Smooth muscle cell (in vitro differentiated cells): ENCODE results near the gene UBASH3B. TPM values are rescaled to one million over a fixed set of nuclear protein-coding genes. Genes with fewer than 3 reads are reported as not detected.
A peak's percentile ranks its signal among the peaks of the same experiment; 100 is the strongest.

Source experiments
- DNase-seq: peaks from one replicate; lab custom pipeline; 2025; ENCODE audit not compliant: unreplicated experiment; lab: John Stamatoyannopoulos, UW
- H2AFZ ChIP-seq: fragments of 200-600 bp; sonication (generic); 2 replicates; pipeline ENCODE4 v1.6.0; 2016; ENCODE audit warnings: antibody characterized with exemption, low read depth, mild to moderate bottlenecking
- H3F3A ChIP-seq: fragments of 200-600 bp; sonication (generic); 2 replicates; pipeline ENCODE4 v1.6.0; 2017; ENCODE audit warnings: antibody characterized with exemption, low read depth
- H3K27ac ChIP-seq: fragments of 200-600 bp; sonication (generic); 2 replicates; pipeline ENCODE4 v1.5.1; 2016; ENCODE audit warnings: low read depth, mild to moderate bottlenecking
- H3K27me3 ChIP-seq: fragments of 200-600 bp; sonication (generic); 2 replicates; pipeline ENCODE4 v1.6.1; 2016; ENCODE audit warnings: low read depth, mild to moderate bottlenecking
- H3K36me3 ChIP-seq: fragments of 200-600 bp; sonication (generic); 2 replicates; pipeline ENCODE4 v1.5.1; 2016; ENCODE audit warnings: low read depth
- H3K4me1 ChIP-seq: fragments of 200-600 bp; sonication (generic); 2 replicates; pipeline ENCODE4 v1.5.1; 2016; ENCODE audit warnings: low read depth
- H3K4me2 ChIP-seq: fragments of 200-600 bp; sonication (generic); 2 replicates; pipeline ENCODE4 v1.6.0; 2016; ENCODE audit warnings: mild to moderate bottlenecking
- H3K4me3 ChIP-seq: fragments of 200-600 bp; sonication (generic); 2 replicates; pipeline ENCODE4 v1.5.1; 2016; ENCODE audit warnings: mild to moderate bottlenecking
- H3K79me2 ChIP-seq: fragments of 200-600 bp; sonication (generic); 2 replicates; pipeline ENCODE4 v1.6.0; 2016; ENCODE audit warnings: low read depth, mild to moderate bottlenecking
- H3K9ac ChIP-seq: fragments of 200-600 bp; sonication (generic); 2 replicates; pipeline ENCODE4 v1.6.0; 2016; ENCODE audit warnings: low read depth
- H3K9me3 ChIP-seq: fragments of 200-600 bp; sonication (generic); replicated peaks from 2 replicates; pipeline ENCODE4 v1.5.1; 2016; ENCODE audit warnings: low read depth
- H4K20me1 ChIP-seq: fragments of 200-600 bp; sonication (generic); 2 replicates; pipeline ENCODE4 v1.6.0; 2016; ENCODE audit warnings: low read depth
- WGBS: methylation state at CpG from one replicate; pipeline ENCODE4 v1.1.7; 2016; ENCODE audit warnings: low lambda C conversion rate; 5-methylcytosine and 5-hydroxymethylcytosine counted together
- polyA plus RNA-seq: library from polyadenylated mRNA; unstranded; fragments of >200 nt; fragmentation: Nextera tagmentation; extraction: Ambion mirVana; gene quantifications from 2 replicates; pipeline ENCODE4 v1.2.1, GENCODE V29; 2016
- total RNA-seq: library from RNA; depleted of rRNA; stranded (reverse); fragments of >200 nt; gene quantifications from 2 replicates; pipeline ENCODE4 v1.2.3, GENCODE V29; 2014
- TF ChIP-seq, protein P1 (sequence below): fragments of 200-600 bp; sonication (generic); IDR thresholded peaks from 2 replicates; pipeline ENCODE4 v1.5.1; 2017; ENCODE audit warnings: borderline replicate concordance, mild to moderate bottlenecking, antibody characterized with exemption; ENCODE audit not compliant: insufficient read depth, poor library complexity, severe bottlenecking

Gene UBASH3B
- total and polyA plus RNA-seq, 2 experiments from 2014 or later, result 15.8 to 30.5 TPM

DNA sequence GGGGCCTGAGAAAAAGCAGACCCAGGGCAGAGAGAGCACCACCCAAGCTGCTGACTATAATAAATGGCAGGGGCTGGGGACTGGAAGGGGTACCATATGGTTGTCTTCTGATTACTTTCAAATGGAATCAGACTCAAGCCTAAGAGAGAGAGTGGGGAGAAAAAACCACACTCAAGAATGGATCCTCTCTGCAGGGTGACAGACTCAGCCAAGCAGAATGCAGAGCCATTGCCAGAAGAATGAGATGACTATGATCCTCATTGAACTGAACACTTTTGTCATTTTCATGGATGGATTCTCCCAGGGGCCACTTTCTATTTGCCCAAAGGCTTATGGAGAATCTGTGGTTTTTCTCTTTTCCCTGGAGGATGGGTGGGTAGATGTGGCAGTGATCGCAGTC, 8.7 kb downstream of the UBASH3B start:
- H3K36me3 ChIP-seq, result no peaks in the 10 kb centered on the region
- peaks cover 44% of the 10 kb centered on the region for H3K79me2 ChIP-seq
- WGBS, result 75% methylated on average over 1 of the region's 1 CpG
- H3K4me1 ChIP-seq, result no peaks in the 10 kb centered on the region
- H3K27me3 ChIP-seq, result no peaks in the 10 kb centered on the region
- no peak overlapping the region for H2AFZ ChIP-seq
- H3K9me3 ChIP-seq, result no peaks in the 10 kb centered on the region
- H4K20me1 ChIP-seq, result peaks cover 46% of the 10 kb centered on the region
- H3K4me3 ChIP-seq, result no peak overlapping the region
- no peak overlapping the region for H3K9ac ChIP-seq
- peaks cover 26% of the 10 kb centered on the region for H3F3A ChIP-seq
- DNase-seq, result no peak
- no peak overlapping the region for H3K27ac ChIP-seq
- TF ChIP-seq, protein P1, sequence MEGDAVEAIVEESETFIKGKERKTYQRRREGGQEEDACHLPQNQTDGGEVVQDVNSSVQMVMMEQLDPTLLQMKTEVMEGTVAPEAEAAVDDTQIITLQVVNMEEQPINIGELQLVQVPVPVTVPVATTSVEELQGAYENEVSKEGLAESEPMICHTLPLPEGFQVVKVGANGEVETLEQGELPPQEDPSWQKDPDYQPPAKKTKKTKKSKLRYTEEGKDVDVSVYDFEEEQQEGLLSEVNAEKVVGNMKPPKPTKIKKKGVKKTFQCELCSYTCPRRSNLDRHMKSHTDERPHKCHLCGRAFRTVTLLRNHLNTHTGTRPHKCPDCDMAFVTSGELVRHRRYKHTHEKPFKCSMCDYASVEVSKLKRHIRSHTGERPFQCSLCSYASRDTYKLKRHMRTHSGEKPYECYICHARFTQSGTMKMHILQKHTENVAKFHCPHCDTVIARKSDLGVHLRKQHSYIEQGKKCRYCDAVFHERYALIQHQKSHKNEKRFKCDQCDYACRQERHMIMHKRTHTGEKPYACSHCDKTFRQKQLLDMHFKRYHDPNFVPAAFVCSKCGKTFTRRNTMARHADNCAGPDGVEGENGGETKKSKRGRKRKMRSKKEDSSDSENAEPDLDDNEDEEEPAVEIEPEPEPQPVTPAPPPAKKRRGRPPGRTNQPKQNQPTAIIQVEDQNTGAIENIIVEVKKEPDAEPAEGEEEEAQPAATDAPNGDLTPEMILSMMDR, result no peak
- peak overlapping the region; percentile 29 for H3K4me2 ChIP-seq

DNA sequence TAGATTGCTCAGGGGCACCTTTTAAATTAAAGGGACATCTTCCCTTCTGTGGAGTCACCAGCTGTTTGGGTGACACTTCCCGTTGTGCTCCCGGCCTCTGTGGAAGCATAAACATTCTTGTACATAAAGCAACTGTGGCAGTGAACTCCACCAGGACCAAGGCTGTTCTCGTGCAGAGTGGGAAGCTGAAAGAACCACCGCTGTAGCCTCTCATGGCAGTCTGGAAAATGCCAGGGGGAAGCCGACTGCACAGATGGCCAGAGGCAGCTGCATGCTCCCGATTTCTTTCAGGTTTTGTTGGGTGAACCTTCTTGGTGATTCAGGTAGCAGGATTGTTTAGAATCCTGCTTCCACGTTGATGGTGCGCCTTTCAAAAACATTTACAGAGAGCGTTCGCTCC, 10.3 kb downstream of the UBASH3B start:
- Histone ChIP-seq H3K4me1 (no peaks in the 10 kb centered on the region), H4K20me1 (peaks cover 31% of the 10 kb centered on the region), H3F3A (peaks cover 17% of the 10 kb centered on the region), H3K9me3 (no peaks in the 10 kb centered on the region), H3K4me3 (no peak overlapping the region), H3K27me3 (no peaks in the 10 kb centered on the region), H3K27ac (peak overlapping the region; percentile 15), H3K9ac (no peak overlapping the region), H3K36me3 (no peaks in the 10 kb centered on the region), H3K79me2 (peaks cover 50% of the 10 kb centered on the region), H2AFZ (no peak overlapping the region), H3K4me2 (no peak overlapping the region)
- WGBS, result 43% methylated on average over 10 of the region's 10 CpGs
- TF ChIP-seq, protein P1, result no peak
- no peak for DNase-seq

DNA sequence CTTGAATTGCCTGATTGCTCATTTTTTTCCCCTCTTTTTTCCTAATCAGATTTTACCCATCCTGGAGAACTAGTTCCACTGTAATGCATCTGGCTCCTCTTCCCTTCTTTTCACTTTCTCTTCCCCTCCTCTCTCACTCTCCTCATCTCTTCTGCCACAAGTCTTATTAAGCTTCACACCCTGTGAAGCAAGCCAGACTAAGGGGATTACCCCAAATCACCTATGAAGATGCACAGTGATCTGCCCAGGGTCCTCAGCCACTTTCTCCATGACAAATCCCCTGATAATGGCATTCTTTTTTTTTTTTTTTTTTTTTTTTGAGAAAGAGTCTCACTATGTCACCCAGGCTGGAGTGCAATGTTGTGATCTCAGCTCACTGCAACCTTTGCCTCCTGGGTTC, 11.2 kb downstream of the UBASH3B start:
- no peaks in the 10 kb centered on the region for H3K9me3 ChIP-seq
- no peaks in the 10 kb centered on the region for H3K4me1 ChIP-seq
- H3K27ac ChIP-seq, result peak overlapping the region; percentile 15
- no peak overlapping the region for H3K4me2 ChIP-seq
- H3K36me3 ChIP-seq, result no peaks in the 10 kb centered on the region
- no peaks in the 10 kb centered on the region for H3K27me3 ChIP-seq
- H3K4me3 ChIP-seq, result no peak overlapping the region
- H3F3A ChIP-seq, result peaks cover 17% of the 10 kb centered on the region
- TF ChIP-seq, protein P1, result no peak
- H2AFZ ChIP-seq, result no peak overlapping the region
- H3K9ac ChIP-seq, result no peak overlapping the region
- peaks cover 31% of the 10 kb centered on the region for H4K20me1 ChIP-seq
- H3K79me2 ChIP-seq, result peaks cover 50% of the 10 kb centered on the region
- no peak for DNase-seq

DNA sequence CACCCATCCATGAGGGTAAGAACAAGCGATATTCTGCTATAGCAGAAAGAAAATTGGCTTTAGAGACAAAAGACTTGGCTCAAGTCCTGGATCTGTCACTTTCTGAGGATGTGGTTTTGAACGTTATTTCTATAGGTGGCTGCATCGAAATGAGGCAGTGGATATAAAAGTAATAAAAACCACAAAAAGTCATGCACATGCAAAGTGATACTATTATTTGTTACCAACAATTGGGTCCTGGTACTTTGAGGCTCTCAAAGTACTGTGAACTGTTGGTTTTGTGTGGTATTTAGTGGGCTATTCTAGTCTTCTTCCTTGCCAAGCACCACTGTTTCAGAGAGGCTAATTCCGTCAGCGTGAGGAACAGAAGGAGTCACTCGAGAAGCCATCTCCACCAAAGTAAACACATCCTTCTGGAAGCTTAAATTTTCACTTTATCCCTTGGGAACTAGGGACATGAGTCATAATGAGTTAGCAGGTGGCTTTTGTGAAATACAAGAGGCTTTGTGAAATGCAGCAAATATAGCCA, 13.1 kb downstream of the UBASH3B start:
- peaks cover 46% of the 10 kb centered on the region for H3K79me2 ChIP-seq
- peaks cover 19% of the 10 kb centered on the region for H4K20me1 ChIP-seq
- no peak for DNase-seq

More for the DNA sequence above, 13.1 kb downstream of the UBASH3B start:
- Histone ChIP-seq H3K4me3 (no peak overlapping the region), H3K4me2 (no peak overlapping the region), H3K9ac (no peak overlapping the region), H2AFZ (no peak overlapping the region), H3K27me3 (no peaks in the 10 kb centered on the region), H3K4me1 (no peaks in the 10 kb centered on the region), H3K9me3 (no peaks in the 10 kb centered on the region), H3K27ac (peak overlapping the region; percentile 15), H3F3A (peaks cover 17% of the 10 kb centered on the region), H3K36me3 (no peaks in the 10 kb centered on the region)
- TF ChIP-seq, protein P1, result no peak
- 66% methylated on average over 6 of the region's 6 CpGs for WGBS
